MCF 10A (cell line): Measurements from ENCODE around the gene CCR7. TPM values are rescaled to one million over a fixed set of nuclear protein-coding genes. Genes with fewer than 3 reads are reported as not detected.

Experiments used
- BruUV-seq: library from RNA; stranded (reverse); fragments of 400-500 nt; replicated peaks from 2 replicates; lab custom pipeline; 2021; lab: Mats Ljungman, UMichigan
- CTCF ChIA-PET: fragments of 300-600 bp; sonication (Branson Sonifier 250); formaldehyde crosslinking; extraction: SDS; loops from one replicate; lab custom pipeline; 2021; ENCODE audit warnings: antibody characterized with exemption, inconsistent platforms; lab: Yijun Ruan, JAX
- POLR2A ChIA-PET: fragments of 300-600, 350-650 bp; sonication (Branson Sonifier 250); formaldehyde crosslinking; extraction: SDS; loops from one replicate; lab custom pipeline; 2020; ENCODE audit warnings: antibody characterized with exemption, inconsistent platforms; lab: Yijun Ruan, JAX
- DNase-seq: peaks from one replicate; pipeline ENCODE4 v3.0.0-alpha.2; 2018; ENCODE audit not compliant: unreplicated experiment
- H3K27ac Mint-ChIP-seq: one replicate; pipeline ENCODE4 v1.8.0; 2022; ENCODE audit warnings: mild to moderate bottlenecking, low read depth, mixed read lengths; ENCODE audit not compliant: unreplicated experiment
- H3K27me3 Mint-ChIP-seq: one replicate; pipeline ENCODE4 v1.8.0; 2022; ENCODE audit warnings: mixed read lengths; ENCODE audit not compliant: insufficient read depth, unreplicated experiment
- H3K36me3 Mint-ChIP-seq: one replicate; pipeline ENCODE4 v1.8.0; 2022; ENCODE audit warnings: mild to moderate bottlenecking, moderate library complexity, mixed read lengths; ENCODE audit not compliant: insufficient read depth, unreplicated experiment
- H3K4me1 Mint-ChIP-seq: one replicate; pipeline ENCODE4 v1.8.0; 2022; ENCODE audit warnings: mixed read lengths; ENCODE audit not compliant: insufficient read depth, unreplicated experiment
- H3K4me3 Mint-ChIP-seq: one replicate; pipeline ENCODE4 v1.8.0; 2022; ENCODE audit warnings: mild to moderate bottlenecking, moderate library complexity, mixed read lengths; ENCODE audit not compliant: unreplicated experiment
- H3K9me3 Mint-ChIP-seq: one replicate; pipeline ENCODE4 v1.8.0; 2022; ENCODE audit warnings: mixed read lengths; ENCODE audit not compliant: unreplicated experiment
- CTCF ChIP-seq: fragments of 200-600 bp; IDR thresholded peaks from one replicate; pipeline ENCODE4 v1.8.0; 2022; ENCODE audit warnings: antibody characterized with exemption, mild to moderate bottlenecking; ENCODE audit not compliant: unreplicated experiment
- intact Hi-C: fragments of 100-400 bp; cut with micrococcal nuclease; formaldehyde crosslinking; loops from 2 replicates; pipeline ENCODE4 v1.14.1; 2022
- total RNA-seq: library from RNA; stranded (reverse); gene quantifications from 2 replicates; pipeline ENCODE4 v1.2.3, GENCODE V29; 2022

Gene CCR7
- total RNA-seq, 1 experiment from 2014 or later, result not detected

- peak overlapping the region; percentile 99 for H3K27ac Mint-ChIP-seq
Measured at GRCh38 chr17:40520991-40521453, 44.2 kb downstream of the CCR7 start.

DNA sequence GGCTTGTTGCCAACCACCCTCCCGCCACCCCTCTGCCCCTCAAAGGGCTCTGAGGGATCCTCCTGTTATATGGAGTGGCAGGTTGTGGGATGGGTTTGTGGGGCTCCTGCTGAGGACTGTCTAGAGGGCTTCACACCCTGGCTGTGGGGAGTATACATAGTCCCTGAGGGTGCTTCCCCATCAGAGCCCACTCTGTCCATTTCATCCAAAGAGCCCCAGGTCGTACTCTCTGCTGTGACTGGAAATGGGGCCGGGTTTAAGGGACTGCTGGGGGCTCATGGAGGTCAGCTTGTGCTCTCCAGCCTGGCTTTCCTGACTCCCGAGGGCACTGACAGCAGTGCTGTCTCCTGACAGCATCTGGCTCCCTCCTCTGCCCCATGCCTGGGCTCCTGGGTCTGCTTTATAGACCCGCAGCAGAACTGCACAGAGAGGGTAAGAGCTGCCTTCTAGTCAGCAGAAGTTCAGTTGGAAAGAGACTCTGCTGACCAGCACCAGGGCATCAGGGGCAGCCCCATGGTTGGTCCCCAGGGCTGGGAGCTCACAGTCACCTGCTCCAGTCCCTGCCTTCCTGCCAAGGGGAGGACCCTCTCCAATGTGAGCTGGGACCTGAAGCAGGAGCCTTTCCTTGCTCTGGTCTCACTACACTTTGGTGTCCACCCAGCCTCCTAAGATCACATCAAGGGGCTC lies 46.0 kb downstream of the CCR7 start:
- no peak for TF ChIP-seq CTCF
- Mint-ChIP-seq H3K36me3 (peaks cover 12% of the 10 kb centered on the region), H3K27me3 (no peaks in the 10 kb centered on the region), H3K4me1 (peaks cover 73% of the 10 kb centered on the region), H3K4me3 (peak overlapping the region; percentile 47), H3K27ac (peak overlapping the region; percentile 87), H3K9me3 (peaks cover 7% of the 10 kb centered on the region)
- CTCF ChIA-PET, result interaction anchor here (0.6 to 1.8 kb wide), 8 partner anchors 9 to 161 kb away, joined by 3 to 8 read pairs (median 4); partner anchors contain the start of gene TNS4
- DNase-seq, result no peak
- POLR2A ChIA-PET, result interaction anchor here (0.6 to 15.6 kb wide), 10 partner anchors 7 to 82 kb away, joined by 4 to 614 read pairs (median 48); partner anchors contain the start of gene TNS4
- BruUV-seq, result no TSS peak
- intact Hi-C loops, result no loop called here

More at GRCh38 chr17:40520991-40521453, 44.2 kb downstream of the CCR7 start:
- no TSS peak for BruUV-seq
- Mint-ChIP-seq H3K27me3 (no peaks in the 10 kb centered on the region), H3K4me3 (peak overlapping the region; percentile 62), H3K9me3 (peaks cover 7% of the 10 kb centered on the region), H3K36me3 (peaks cover 12% of the 10 kb centered on the region), H3K4me1 (peaks cover 68% of the 10 kb centered on the region)
- ChIA-PET CTCF (interaction anchor here (0.9 to 4.7 kb wide), 4 partner anchors 13 to 26 kb away, joined by 3 to 34 read pairs (median 5); no protein-coding TSS in a partner anchor), POLR2A (interaction anchor here (0.6 to 15.6 kb wide), 10 partner anchors 9 to 1103 kb away, joined by 3 to 614 read pairs (median 46); partner anchors contain the start of genes KRT17 and TNS4)
- intact Hi-C loops, result loop anchor here (1.0 kb wide), 2 partner anchors 11 to 22 kb away; no protein-coding TSS in a partner anchor
- TF ChIP-seq CTCF, result no peak
- DNase-seq, result no peak

GRCh38 chr17:40518401-40519088 lies 46.7 kb downstream of the CCR7 start:
- Mint-ChIP-seq H3K27ac (peak overlapping the region; percentile 87), H3K4me1 (peaks cover 73% of the 10 kb centered on the region), H3K9me3 (peaks cover 5% of the 10 kb centered on the region), H3K36me3 (peaks cover 12% of the 10 kb centered on the region), H3K4me3 (peak overlapping the region; percentile 47), H3K27me3 (no peaks in the 10 kb centered on the region)
- DNase-seq, result peak; percentile 87
- intact Hi-C loops, result no loop called here
- ChIA-PET CTCF (interaction anchor here (0.6 to 2.0 kb wide), 7 partner anchors 14 to 119 kb away, joined by 3 to 11 read pairs (median 4); partner anchors contain the start of gene TNS4), POLR2A (interaction anchor here (1.4 to 15.6 kb wide), 10 partner anchors 7 to 201 kb away, joined by 3 to 614 read pairs (median 48); partner anchors contain the start of gene TNS4)
- no TSS peak for BruUV-seq
- TF ChIP-seq CTCF, result no peak
